Activated CD4-positive, alpha-beta memory T cell treated with anti-CD3 and anti-CD28 coated beads for 36 hours (primary cell): ENCODE results near the gene RTCB. TPM values are rescaled to one million over a fixed set of nuclear protein-coding genes. Genes with fewer than 3 reads are reported as not detected.
"Not testable (repeated sequence)": the region's sequence is repeated elsewhere in the genome, so short reads cannot be mapped to it uniquely, and the experiment has no call there.

Experiments used
- CTCF ChIA-PET: fragments of 350-600 bp; sonication (Branson Sonifier 250); formaldehyde crosslinking; loops from one replicate; lab custom pipeline; 2021; ENCODE audit warnings: antibody characterized with exemption, inconsistent platforms; lab: Charles Lee
- POLR2A ChIA-PET: fragments of 350-600 bp; sonication (Branson Sonifier 250); formaldehyde crosslinking; loops from one replicate; lab custom pipeline; 2021; ENCODE audit warnings: antibody characterized with exemption; lab: Charles Lee
- DNase-seq: peaks from one replicate; pipeline ENCODE4 v3.0.0-alpha.2; 2020
- H3K27ac Mint-ChIP-seq: one replicate; pipeline ENCODE4 v1.8.0; 2021; ENCODE audit warnings: mixed read lengths
- H3K27me3 Mint-ChIP-seq: one replicate; pipeline ENCODE4 v1.8.0; 2021; ENCODE audit warnings: mixed read lengths
- H3K36me3 Mint-ChIP-seq: one replicate; pipeline ENCODE4 v1.8.0; 2021; ENCODE audit warnings: mixed read lengths
- H3K4me1 Mint-ChIP-seq: one replicate; pipeline ENCODE4 v1.8.0; 2021; ENCODE audit warnings: low read depth, mixed read lengths
- H3K4me3 Mint-ChIP-seq: one replicate; pipeline ENCODE4 v1.8.0; 2021; ENCODE audit warnings: mild to moderate bottlenecking, mixed read lengths
- H3K9me3 Mint-ChIP-seq: one replicate; pipeline ENCODE4 v1.8.0; 2021; ENCODE audit warnings: mixed read lengths
- intact Hi-C: fragments of 100-400 bp; cut with micrococcal nuclease; formaldehyde crosslinking; loops from one replicate; pipeline ENCODE4 v1.15.1; 2023
- total RNA-seq, 2 experiments: library from RNA; stranded (reverse); gene quantifications; one replicate each; pipeline ENCODE4 v1.2.3, GENCODE V29; 2021

The RTCB gene
- total RNA-seq, 2 experiments from 2014 or later = 87.0 to 87.7 TPM

- H3K4me1 Mint-ChIP-seq = no peaks in the 10 kb centered on the region
- no peak overlapping the region for H3K4me3 Mint-ChIP-seq
- peak; percentile 25 for DNase-seq
- H3K27ac Mint-ChIP-seq = no peak overlapping the region
- no peaks in the 10 kb centered on the region for H3K27me3 Mint-ChIP-seq
- H3K36me3 Mint-ChIP-seq = peaks cover 40% of the 10 kb centered on the region
- ChIA-PET CTCF (interaction anchor here (0.8 to 1.8 kb wide), 7 partner anchors 8 to 183 kb away, joined by 3 to 6 read pairs (median 3); partner anchors contain the start of gene RTCB), POLR2A (interaction anchor here (1.4 kb wide), 1 partner anchor 22 kb away, joined by 5 read pairs; no protein-coding TSS in a partner anchor)
- intact Hi-C loops = no loop called here
- H3K9me3 Mint-ChIP-seq = no peaks in the 10 kb centered on the region
These were observed 22.4 kb downstream of the RTCB start for GRCh38 chr22:32389685-32390084.

DNA sequence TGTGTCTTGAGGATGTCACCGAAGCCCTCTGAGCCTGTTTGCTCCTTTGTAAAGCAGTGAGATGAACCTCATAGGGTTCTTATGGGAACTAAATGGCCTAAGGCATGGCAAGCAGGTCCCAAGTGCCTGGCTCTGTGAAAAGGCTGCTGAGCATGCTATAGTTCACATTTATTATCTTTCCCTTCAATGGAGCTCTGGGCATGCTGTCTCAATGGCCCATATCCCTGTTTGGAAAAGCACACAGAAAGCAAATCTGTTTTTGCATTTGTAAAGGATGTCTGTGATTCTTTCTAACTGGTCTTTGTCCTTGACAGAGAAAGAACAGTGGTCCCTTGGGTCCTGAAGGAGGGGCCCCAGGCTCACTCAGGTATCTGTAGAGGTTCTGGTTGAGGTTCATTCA lies 26.4 kb downstream of the RTCB start:
- Mint-ChIP-seq H3K9me3 (no peaks in the 10 kb centered on the region), H3K27me3 (no peaks in the 10 kb centered on the region), H3K36me3 (peaks cover 19% of the 10 kb centered on the region), H3K27ac (no peak overlapping the region), H3K4me3 (no peak overlapping the region), H3K4me1 (no peaks in the 10 kb centered on the region)
- CTCF ChIA-PET = no interaction called here
- DNase-seq = no peak
- intact Hi-C loops = no loop called here
- POLR2A ChIA-PET = no interaction called here

DNA sequence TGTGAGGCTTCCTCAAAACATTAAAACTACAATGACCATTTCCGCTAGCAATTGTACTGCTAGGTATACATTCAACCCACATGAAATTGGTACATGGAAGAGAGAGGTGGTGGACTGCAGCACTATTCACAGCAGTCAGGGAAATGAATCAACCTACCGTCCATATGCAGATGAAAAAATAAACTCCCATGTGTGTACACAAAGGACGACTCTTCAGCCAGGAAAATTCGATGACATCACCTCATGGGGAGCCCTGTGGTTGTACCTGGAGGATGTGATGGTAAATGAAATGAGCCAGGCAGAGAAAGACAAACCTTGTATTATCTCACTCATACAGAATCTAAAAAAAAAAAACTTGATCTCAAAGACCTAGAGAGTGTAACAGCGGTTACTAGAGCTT lies 31.1 kb downstream of the RTCB start:
- Mint-ChIP-seq H3K4me1 (no peaks in the 10 kb centered on the region), H3K27me3 (no peaks in the 10 kb centered on the region), H3K36me3 (no peaks in the 10 kb centered on the region), H3K9me3 (no peaks in the 10 kb centered on the region), H3K4me3 (no peak overlapping the region), H3K27ac (no peak overlapping the region)
- intact Hi-C loops = no loop called here
- no peak for DNase-seq
- CTCF ChIA-PET = interaction anchor here (0.5 to 0.6 kb wide), 2 partner anchors 9 to 424 kb away, joined by 3 read pairs; no protein-coding TSS in a partner anchor
- POLR2A ChIA-PET = no interaction called here

GRCh38 chr22:32378707-32379272 lies 33.3 kb downstream of the RTCB start:
- ChIA-PET CTCF (interaction anchor here (1.0 kb wide), 1 partner anchor 12 kb away, joined by 3 read pairs; no protein-coding TSS in a partner anchor), POLR2A (no interaction called here)
- H3K4me3 Mint-ChIP-seq = no peak overlapping the region
- H3K36me3 Mint-ChIP-seq = no peaks in the 10 kb centered on the region
- no peaks in the 10 kb centered on the region for H3K4me1 Mint-ChIP-seq
- no peaks in the 10 kb centered on the region for H3K9me3 Mint-ChIP-seq
- intact Hi-C loops = no loop called here
- H3K27me3 Mint-ChIP-seq = no peaks in the 10 kb centered on the region
- DNase-seq = peak; percentile 40
- H3K27ac Mint-ChIP-seq = no peak overlapping the region

- no peaks in the 10 kb centered on the region for H3K36me3 Mint-ChIP-seq
- POLR2A ChIA-PET = no interaction called here
- no peaks in the 10 kb centered on the region for H3K27me3 Mint-ChIP-seq
- H3K4me3 Mint-ChIP-seq = no peak overlapping the region
- CTCF ChIA-PET = no interaction called here
- no peak for DNase-seq
- intact Hi-C loops = no loop called here
- no peak overlapping the region for H3K27ac Mint-ChIP-seq
- H3K9me3 Mint-ChIP-seq = no peaks in the 10 kb centered on the region
- no peaks in the 10 kb centered on the region for H3K4me1 Mint-ChIP-seq
These were observed 35.4 kb downstream of the RTCB start for GRCh38 chr22:32376681-32377080.

- CTCF ChIA-PET = no interaction called here
- Mint-ChIP-seq H3K4me3 (no peak overlapping the region), H3K36me3 (no peaks in the 10 kb centered on the region), H3K27me3 (no peaks in the 10 kb centered on the region), H3K9me3 (no peaks in the 10 kb centered on the region), H3K4me1 (no peaks in the 10 kb centered on the region), H3K27ac (no peak overlapping the region)
- DNase-seq = no peak
- POLR2A ChIA-PET = no interaction called here
- intact Hi-C loops = no loop called here
These were observed 36.2 kb downstream of the RTCB start for GRCh38 chr22:32375678-32376450.

DNA sequence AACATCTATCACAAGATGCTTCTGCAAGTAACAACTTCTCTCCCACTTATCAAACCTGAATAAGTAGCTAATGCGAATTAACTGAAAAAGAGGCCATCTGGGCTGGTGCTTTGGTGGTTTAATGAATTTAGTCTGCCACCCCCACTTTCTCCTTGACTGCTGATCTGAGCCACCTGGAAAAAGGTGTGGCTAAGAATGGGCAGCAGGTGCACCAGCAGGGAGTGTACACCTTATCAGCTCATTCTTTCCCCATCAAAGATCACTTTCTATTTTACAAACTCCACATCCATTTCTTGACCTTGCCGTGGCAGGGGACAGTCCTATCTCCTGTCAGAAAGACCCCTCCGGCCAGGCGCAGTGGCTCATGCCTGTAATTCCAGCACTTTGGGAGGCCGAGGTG lies 47.8 kb downstream of the RTCB start:
- no peak overlapping the region for H3K27ac Mint-ChIP-seq
- intact Hi-C loops = no loop called here
- no peaks in the 10 kb centered on the region for H3K9me3 Mint-ChIP-seq
- ChIA-PET CTCF (no interaction called here), POLR2A (no interaction called here)
- no peak overlapping the region for H3K4me3 Mint-ChIP-seq
- H3K36me3 Mint-ChIP-seq = no peaks in the 10 kb centered on the region
- peaks cover 2% of the 10 kb centered on the region for H3K27me3 Mint-ChIP-seq
- DNase-seq = no peak
- H3K4me1 Mint-ChIP-seq = no peaks in the 10 kb centered on the region

- no peaks in the 10 kb centered on the region for H3K36me3 Mint-ChIP-seq
- DNase-seq = no peak
- H3K4me1 Mint-ChIP-seq = no peaks in the 10 kb centered on the region
- ChIA-PET CTCF (no interaction called here), POLR2A (no interaction called here)
- no peak overlapping the region for H3K4me3 Mint-ChIP-seq
- no peaks in the 10 kb centered on the region for H3K9me3 Mint-ChIP-seq
- no peak overlapping the region for H3K27ac Mint-ChIP-seq
- peaks cover 2% of the 10 kb centered on the region for H3K27me3 Mint-ChIP-seq
- intact Hi-C loops = no loop called here
These were observed 50.8 kb downstream of the RTCB start for GRCh38 chr22:32361257-32361656.

DNA sequence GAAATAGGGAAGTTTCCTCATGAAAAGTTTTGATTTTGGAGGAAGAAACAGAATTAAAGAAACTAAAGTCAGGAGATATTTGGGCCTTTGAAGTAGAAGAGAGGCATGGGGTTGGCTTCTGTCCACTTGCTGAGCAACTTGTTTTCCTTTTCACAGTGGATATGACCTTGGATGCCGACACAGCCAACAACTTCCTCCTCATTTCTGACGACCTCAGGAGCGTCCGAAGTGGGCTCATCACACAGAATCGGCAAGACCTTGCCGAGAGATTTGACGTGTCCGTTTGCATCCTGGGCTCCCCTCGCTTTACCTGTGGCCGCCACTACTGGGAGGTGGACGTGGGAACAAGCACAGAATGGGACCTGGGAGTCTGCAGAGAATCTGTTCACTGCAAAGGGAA lies 52.0 kb downstream of the RTCB start:
- H3K9me3 Mint-ChIP-seq, intact Hi-C loops, H3K4me3 Mint-ChIP-seq, H3K4me1 Mint-ChIP-seq, POLR2A ChIA-PET, H3K27ac Mint-ChIP-seq, CTCF ChIA-PET, H3K36me3 Mint-ChIP-seq, H3K27me3 Mint-ChIP-seq, DNase-seq: not testable (repeated sequence)

DNA sequence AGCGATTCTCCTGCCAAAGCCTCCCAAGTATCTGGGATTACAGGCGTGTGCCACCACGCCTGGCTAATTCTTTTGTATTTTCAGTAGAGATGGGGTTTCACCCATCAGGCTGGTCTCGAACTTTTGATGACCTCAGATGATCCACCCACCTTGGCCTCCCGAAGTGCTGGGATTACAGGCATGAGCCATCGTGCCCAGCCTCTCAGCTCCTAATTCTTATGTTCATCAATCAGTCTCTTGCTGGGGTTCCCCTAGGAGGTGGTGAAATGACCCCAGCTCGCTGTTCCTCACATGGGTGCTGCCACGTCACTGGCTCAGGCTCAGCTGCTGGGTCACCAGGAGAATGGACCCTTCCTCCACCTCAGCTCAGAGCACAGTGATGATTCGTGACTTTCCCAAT lies 54.5 kb downstream of the RTCB start, which contains the start of gene RFPL3:
RFPL3 (plus strand) TSS at position 301 of the 400 bp plus-strand sequence. CDS start 205 bp downstream, outside the sequence.
- DNase-seq, H3K4me1 Mint-ChIP-seq, H3K4me3 Mint-ChIP-seq, H3K27me3 Mint-ChIP-seq, POLR2A ChIA-PET, H3K36me3 Mint-ChIP-seq, H3K27ac Mint-ChIP-seq, intact Hi-C loops, CTCF ChIA-PET, H3K9me3 Mint-ChIP-seq: not testable (repeated sequence)

DNA sequence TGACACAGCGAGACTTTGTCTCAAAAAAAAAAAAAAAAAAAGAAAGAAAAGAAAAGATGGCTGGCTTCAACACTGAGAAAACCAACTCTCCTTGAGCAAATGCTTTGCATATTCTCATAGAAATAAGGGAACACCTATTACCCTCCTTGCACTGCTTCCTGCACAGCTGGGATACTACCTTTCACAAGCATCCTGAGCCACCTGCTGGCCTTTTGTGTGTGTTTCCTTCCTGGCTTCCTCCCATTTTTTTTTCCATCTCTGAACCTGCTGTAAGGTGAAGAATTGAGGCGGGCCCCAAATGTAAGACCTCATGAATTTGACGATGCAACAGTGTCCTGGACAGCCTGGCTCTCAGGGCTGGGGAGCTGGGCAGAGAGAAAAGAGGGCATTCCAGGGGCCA lies 56.3 kb downstream of the RTCB start:
- CTCF ChIA-PET = no interaction called here
- intact Hi-C loops = no loop called here
- DNase-seq = no peak

DNA sequence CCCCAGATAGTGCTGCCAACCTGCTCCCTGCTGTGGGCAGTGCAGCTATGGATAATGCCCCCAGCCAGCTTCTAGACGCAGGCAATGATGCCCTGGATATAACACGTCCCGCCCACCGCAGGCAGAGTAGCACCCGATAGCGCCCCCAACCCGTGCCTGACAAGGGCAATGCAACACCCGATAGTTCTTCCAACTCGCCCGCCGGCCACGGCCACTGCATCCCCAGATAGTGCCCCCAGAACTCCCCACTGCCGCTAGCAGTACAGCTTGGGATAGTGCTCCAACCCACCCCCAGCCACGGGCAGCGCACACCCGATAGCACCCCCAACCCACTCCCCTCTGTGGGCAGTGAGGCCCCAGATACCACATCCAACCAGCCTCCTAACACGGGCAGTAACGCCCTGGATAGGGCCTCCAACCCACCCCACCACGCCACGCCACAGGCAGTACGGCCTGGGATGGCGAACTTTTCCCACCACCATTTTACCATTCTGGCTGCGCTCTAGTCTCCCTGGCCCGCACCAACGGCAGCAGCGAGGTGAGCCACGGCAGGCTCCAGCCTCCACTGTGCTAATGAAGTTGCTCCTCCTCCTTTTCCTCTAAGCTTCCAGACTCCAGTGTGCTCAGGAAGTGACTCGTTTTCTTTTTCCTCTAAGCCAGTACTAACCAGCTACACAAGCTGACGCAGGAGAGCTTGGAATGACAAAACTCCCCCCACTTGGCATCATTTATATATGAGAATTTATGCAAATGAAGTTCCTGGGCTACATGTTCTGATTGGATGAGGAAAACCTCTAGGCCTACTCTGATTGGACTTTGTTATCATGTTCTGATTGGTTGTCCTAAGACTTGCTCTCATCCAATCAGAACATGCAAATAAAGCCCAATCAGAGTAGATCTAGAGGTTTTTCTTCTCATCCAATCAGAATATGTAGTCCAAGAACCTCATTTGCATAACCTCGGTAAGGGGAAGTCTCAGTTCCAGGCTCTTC lies 57.4 kb downstream of the RTCB start:
- intact Hi-C loops = no loop called here
- CTCF ChIA-PET = interaction anchor here (0.8 kb wide), 1 partner anchor 147 kb away, joined by 3 read pairs; no protein-coding TSS in a partner anchor
- POLR2A ChIA-PET = no interaction called here
- Mint-ChIP-seq H3K36me3 (no peaks in the 10 kb centered on the region), H3K27me3 (peaks cover 3% of the 10 kb centered on the region), H3K9me3 (peaks cover 4% of the 10 kb centered on the region), H3K27ac (no peak overlapping the region), H3K4me3 (no peak overlapping the region), H3K4me1 (no peaks in the 10 kb centered on the region)
- no peak for DNase-seq

More for the DNA sequence above, 56.3 kb downstream of the RTCB start:
- Mint-ChIP-seq H3K36me3 (no peaks in the 10 kb centered on the region), H3K9me3 (peaks cover 4% of the 10 kb centered on the region), H3K27ac (no peak overlapping the region), H3K4me1 (no peaks in the 10 kb centered on the region), H3K27me3 (peaks cover 3% of the 10 kb centered on the region), H3K4me3 (no peak overlapping the region)
- POLR2A ChIA-PET = interaction anchor here (0.7 kb wide), 1 partner anchor 56 kb away, joined by 3 read pairs; the partner anchor contains the start of gene RTCB
